HG03354 (cell line): ENCODE measurements around the gene C11orf98.
"Not testable (repeated sequence)": the region's sequence is repeated elsewhere in the genome, so short reads cannot be mapped to it uniquely, and the experiment has no call there.

Experiments
- ATAC-seq: cut with Tn5 transposase; IDR thresholded peaks from one replicate; pipeline ENCODE4 v1.9.1; 2021; ENCODE audit warnings: mild to moderate bottlenecking; ENCODE audit not compliant: unreplicated experiment, poor library complexity, severe bottlenecking

C11orf98 gene

GRCh38 chr11:62616957-62617356, 48.1 kb downstream of the C11orf98 start:
- ATAC-seq: not testable (repeated sequence)

- ATAC-seq: no peak
Observed at GRCh38 chr11:62615521-62615920, 49.5 kb downstream of the C11orf98 start.

DNA sequence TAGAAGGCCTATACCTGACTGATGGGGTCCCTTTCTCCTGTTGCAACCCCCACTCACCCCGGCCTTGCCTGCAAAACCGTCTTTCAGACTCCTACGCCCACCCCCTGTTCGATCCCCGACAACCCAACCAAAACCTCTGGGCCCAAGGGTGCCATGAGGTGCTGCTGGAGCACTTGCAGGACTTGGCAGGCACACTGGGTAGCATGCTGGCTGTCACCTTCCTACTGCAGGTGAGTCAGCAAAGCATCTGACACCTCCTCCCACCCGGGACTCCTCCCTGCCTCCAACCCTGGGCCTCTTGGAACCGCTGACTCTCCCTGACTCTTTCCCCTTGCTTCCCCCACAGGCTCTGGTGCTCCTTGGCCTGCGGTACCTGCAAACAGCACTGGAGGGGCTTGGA, 50.7 kb downstream of the C11orf98 start:
- ATAC-seq: no peak

DNA sequence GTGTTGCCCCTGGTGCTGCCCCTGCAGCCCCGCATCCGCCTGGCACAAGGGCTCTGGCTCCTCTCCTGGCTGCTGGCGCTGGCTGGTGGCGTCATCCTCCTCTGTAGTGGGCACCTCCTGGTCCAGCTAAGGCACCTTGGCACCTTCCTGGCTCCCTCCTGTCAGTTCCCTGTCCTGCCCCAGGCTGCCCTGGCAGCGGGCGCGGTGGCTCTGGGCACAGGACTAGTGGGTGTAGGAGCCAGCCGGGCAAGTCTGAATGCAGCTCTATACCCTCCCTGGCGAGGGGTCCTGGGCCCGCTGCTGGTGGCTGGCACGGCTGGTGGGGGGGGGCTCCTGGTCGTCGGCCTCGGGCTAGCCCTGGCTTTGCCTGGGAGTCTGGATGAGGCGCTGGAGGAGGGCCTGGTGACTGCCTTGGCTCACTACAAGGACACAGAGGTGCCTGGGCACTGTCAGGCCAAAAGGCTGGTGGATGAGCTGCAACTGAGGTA, 51.7 kb downstream of the C11orf98 start:
- ATAC-seq: no peak
